HG03280 (cell line): ENCODE measurements around the gene MYH6.
"Not testable (repeated sequence)": the region's sequence is repeated elsewhere in the genome, so short reads cannot be mapped to it uniquely, and the experiment has no call there.

Experiments
- ATAC-seq: cut with Tn5 transposase; IDR thresholded peaks from one replicate; pipeline ENCODE4 v1.9.1; 2021; ENCODE audit warnings: mild to moderate bottlenecking, moderate library complexity; ENCODE audit not compliant: unreplicated experiment

MYH6 gene

GRCh38 chr14:23436327-23437132 lies 28.5 kb upstream of the MYH6 start:
- ATAC-seq, result no peak

- ATAC-seq, result no peak
Measured at GRCh38 chr14:23435543-23436326, 27.7 kb upstream of the MYH6 start, which contains the start of gene MYH7. TSS of gene MYH7 (minus strand) at chr14:23435660. CDS start at chr14:23433732, 1,928 bp downstream.

GRCh38 chr14:23434488-23435222 lies 26.6 kb upstream of the MYH6 start:
- no peak for ATAC-seq

GRCh38 chr14:23433457-23433856 lies 25.4 kb upstream of the MYH6 start:
- ATAC-seq, result no peak

- no peak for ATAC-seq
Measured at GRCh38 chr14:23432946-23433345, 24.9 kb upstream of the MYH6 start.

- ATAC-seq, result no peak
Measured at GRCh38 chr14:23432102-23432925, 24.2 kb upstream of the MYH6 start.

- no peak for ATAC-seq
Measured at GRCh38 chr14:23431486-23431885, 23.4 kb upstream of the MYH6 start.

- ATAC-seq, result no peak
Measured at GRCh38 chr14:23430723-23431085, 22.6 kb upstream of the MYH6 start.

- ATAC-seq, result no peak
Measured at GRCh38 chr14:23430016-23430722, 22.1 kb upstream of the MYH6 start.

GRCh38 chr14:23428686-23429495 lies 20.8 kb upstream of the MYH6 start:
- ATAC-seq, result no peak

GRCh38 chr14:23425798-23426197 lies 17.7 kb upstream of the MYH6 start:
- not testable (repeated sequence) for ATAC-seq

GRCh38 chr14:23425169-23425568 lies 17.1 kb upstream of the MYH6 start:
- no peak for ATAC-seq

- no peak for ATAC-seq
Measured at GRCh38 chr14:23423657-23424056, 15.6 kb upstream of the MYH6 start.

GRCh38 chr14:23421594-23421993 lies 13.5 kb upstream of the MYH6 start:
- ATAC-seq, result no peak

GRCh38 chr14:23419646-23420045 lies 11.6 kb upstream of the MYH6 start:
- ATAC-seq, result not testable (repeated sequence)

- ATAC-seq, result no peak
Measured at GRCh38 chr14:23418021-23418420, 9.9 kb upstream of the MYH6 start.

- not testable (repeated sequence) for ATAC-seq
Measured at GRCh38 chr14:23417269-23417668, 9.2 kb upstream of the MYH6 start.

GRCh38 chr14:23416801-23417200 lies 8.7 kb upstream of the MYH6 start:
- ATAC-seq, result no peak
